OCI-LY1 (cell line): ENCODE data around the gene TGFB2.

Experiments
- H2AFZ ChIP-seq: fragments of 200-600 bp; sonication (generic), shearing (Covaris generic); 2 replicates; pipeline ENCODE4 v1.6.0; 2014; ENCODE audit warnings: antibody characterized with exemption, mild to moderate bottlenecking, low read length
- H3F3A ChIP-seq: fragments of 200-600 bp; sonication (generic), shearing (Covaris generic); 2 replicates; pipeline ENCODE4 v1.6.0; 2014; ENCODE audit warnings: mild to moderate bottlenecking, antibody characterized with exemption, low read length, moderate library complexity; ENCODE audit not compliant: insufficient read depth
- H3K27ac ChIP-seq: fragments of 200-600 bp; sonication (generic); 2 replicates; pipeline ENCODE4 v1.5.1; 2014; ENCODE audit warnings: low read length, mixed run types, mild to moderate bottlenecking, low read depth; ENCODE audit not compliant: poor library complexity, severe bottlenecking
- H3K27me3 ChIP-seq: fragments of 200-600 bp; sonication (generic); 2 replicates; pipeline ENCODE4 v1.6.0; 2014; ENCODE audit warnings: antibody characterized with exemption, mild to moderate bottlenecking, low read length, moderate library complexity; ENCODE audit not compliant: insufficient read depth
- H3K36me3 ChIP-seq: fragments of 200-600 bp; sonication (generic); 2 replicates; pipeline ENCODE4 v1.6.1; 2014; ENCODE audit warnings: mild to moderate bottlenecking, antibody characterized with exemption, low read length, moderate library complexity, mixed read lengths; ENCODE audit not compliant: insufficient read depth
- H3K4me1 ChIP-seq: fragments of 200-600 bp; sonication (generic); 2 replicates; pipeline ENCODE4 v1.5.1; 2014; ENCODE audit warnings: mild to moderate bottlenecking, low read length, moderate library complexity; ENCODE audit not compliant: insufficient read depth, severe bottlenecking
- H3K4me2 ChIP-seq: fragments of 200-600 bp; sonication (generic), shearing (Covaris generic); 2 replicates; pipeline ENCODE4 v1.6.1; 2014; ENCODE audit warnings: low read length
- H3K4me3 ChIP-seq: fragments of 200-600 bp; sonication (generic); 2 replicates; pipeline ENCODE4 v1.5.1; 2014; ENCODE audit warnings: low read length, low read depth, mild to moderate bottlenecking, mixed read lengths; ENCODE audit not compliant: poor library complexity, severe bottlenecking
- H3K79me2 ChIP-seq: fragments of 200-600 bp; shearing (Covaris generic); 2 replicates; pipeline ENCODE4 v1.6.1; 2016; ENCODE audit warnings: mixed run types, low read length, mixed read lengths; ENCODE audit not compliant: insufficient read depth
- H3K9ac ChIP-seq: fragments of 200-600 bp; sonication (generic), shearing (Covaris generic); 2 replicates; pipeline ENCODE4 v1.6.1; 2014; ENCODE audit warnings: mild to moderate bottlenecking, low read length, mixed read lengths
- H3K9me2 ChIP-seq: fragments of 200-600 bp; sonication (generic), shearing (Covaris generic); 2 replicates; pipeline ENCODE4 v1.6.1; 2014; ENCODE audit warnings: low read depth, mild to moderate bottlenecking, low read length, mixed read lengths
- H3K9me3 ChIP-seq: fragments of 200-600 bp; shearing (Covaris generic); 2 replicates; pipeline ENCODE4 v1.6.1; 2014; ENCODE audit warnings: low read length, mixed read lengths
- H4K20me1 ChIP-seq: fragments of 200-600 bp; sonication (generic), shearing (Covaris generic); 2 replicates; pipeline ENCODE4 v1.6.0; 2016; ENCODE audit warnings: mild to moderate bottlenecking, low read length; ENCODE audit not compliant: insufficient read depth
- EZH2 ChIP-seq: fragments of 200-600 bp; sonication (generic), shearing (Covaris generic); IDR thresholded peaks from 2 replicates; pipeline ENCODE4 v1.8.0; 2017; ENCODE audit warnings: borderline replicate concordance, mixed run types, mild to moderate bottlenecking, antibody characterized with exemption, low read length, moderate library complexity, mixed read lengths
- TF ChIP-seq, protein P1 (sequence below): fragments of 200-600 bp; sonication (generic), shearing (Covaris generic); IDR thresholded peaks from 2 replicates; pipeline ENCODE4 v1.5.1; 2017; ENCODE audit warnings: mild to moderate bottlenecking, antibody characterized with exemption, low read length, moderate library complexity, mixed read lengths

Gene TGFB2

DNA sequence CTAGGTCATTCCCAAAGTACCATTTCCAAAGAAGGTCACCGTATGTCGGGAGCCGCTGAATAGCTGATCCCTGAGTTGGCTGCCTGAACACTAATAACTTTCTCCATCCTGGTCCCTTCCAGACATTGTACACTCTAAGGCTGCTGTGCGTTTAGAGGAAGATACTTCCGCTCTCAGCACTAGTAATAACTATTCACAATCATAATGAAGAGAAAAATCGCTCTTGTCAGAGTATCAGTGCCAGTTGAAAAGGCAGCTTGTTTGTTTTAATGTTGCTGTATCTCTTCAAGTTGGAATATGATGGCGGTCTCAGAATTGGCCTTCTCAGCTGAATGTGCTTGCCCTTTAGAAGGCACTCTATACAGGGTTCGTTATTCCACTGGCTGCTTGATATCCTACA lies 43.5 kb downstream of the TGFB2 start:
- no peak overlapping the region for H3K9ac ChIP-seq
- no peaks in the 10 kb centered on the region for H3K9me3 ChIP-seq
- H4K20me1 ChIP-seq = no peaks in the 10 kb centered on the region
- no peaks in the 10 kb centered on the region for H3F3A ChIP-seq
- no peak overlapping the region for H3K27ac ChIP-seq
- H3K4me3 ChIP-seq = no peak overlapping the region
- TF ChIP-seq EZH2 = no peak
- H3K79me2 ChIP-seq = no peaks in the 10 kb centered on the region
- H3K27me3 ChIP-seq = no peaks in the 10 kb centered on the region
- no peaks in the 10 kb centered on the region for H3K4me1 ChIP-seq
- no peak overlapping the region for H3K4me2 ChIP-seq
- H3K36me3 ChIP-seq = no peaks in the 10 kb centered on the region
- H2AFZ ChIP-seq = no peak overlapping the region
- no peaks in the 10 kb centered on the region for H3K9me2 ChIP-seq

DNA sequence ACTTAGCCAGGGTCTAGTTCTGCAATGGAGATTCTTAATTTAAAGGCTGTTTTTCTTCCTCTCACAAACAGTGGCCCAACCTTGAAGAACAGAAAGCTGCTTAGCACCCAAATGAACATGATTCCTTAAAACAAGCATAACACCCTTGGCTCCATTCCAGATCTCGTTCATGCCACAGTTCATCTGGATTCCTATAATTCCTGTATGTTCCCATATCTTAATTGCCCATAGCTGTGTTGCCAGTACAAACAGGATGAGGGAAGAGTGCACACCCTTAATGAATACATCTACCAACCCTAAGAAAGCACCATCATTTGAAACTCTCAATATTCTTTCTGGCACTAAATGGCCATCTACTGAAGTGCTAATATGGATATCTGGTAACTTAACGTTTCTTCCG lies 45.5 kb downstream of the TGFB2 start:
- no peaks in the 10 kb centered on the region for H3K9me2 ChIP-seq
- no peaks in the 10 kb centered on the region for H3K79me2 ChIP-seq
- H3K4me3 ChIP-seq = no peak overlapping the region
- H3K9ac ChIP-seq = no peak overlapping the region
- H3K4me1 ChIP-seq = no peaks in the 10 kb centered on the region
- H3K36me3 ChIP-seq = no peaks in the 10 kb centered on the region
- no peak overlapping the region for H3K27ac ChIP-seq
- no peak overlapping the region for H3K4me2 ChIP-seq
- no peaks in the 10 kb centered on the region for H3K9me3 ChIP-seq
- no peaks in the 10 kb centered on the region for H3K27me3 ChIP-seq
- no peak overlapping the region for H2AFZ ChIP-seq
- no peaks in the 10 kb centered on the region for H3F3A ChIP-seq
- TF ChIP-seq, protein P1, sequence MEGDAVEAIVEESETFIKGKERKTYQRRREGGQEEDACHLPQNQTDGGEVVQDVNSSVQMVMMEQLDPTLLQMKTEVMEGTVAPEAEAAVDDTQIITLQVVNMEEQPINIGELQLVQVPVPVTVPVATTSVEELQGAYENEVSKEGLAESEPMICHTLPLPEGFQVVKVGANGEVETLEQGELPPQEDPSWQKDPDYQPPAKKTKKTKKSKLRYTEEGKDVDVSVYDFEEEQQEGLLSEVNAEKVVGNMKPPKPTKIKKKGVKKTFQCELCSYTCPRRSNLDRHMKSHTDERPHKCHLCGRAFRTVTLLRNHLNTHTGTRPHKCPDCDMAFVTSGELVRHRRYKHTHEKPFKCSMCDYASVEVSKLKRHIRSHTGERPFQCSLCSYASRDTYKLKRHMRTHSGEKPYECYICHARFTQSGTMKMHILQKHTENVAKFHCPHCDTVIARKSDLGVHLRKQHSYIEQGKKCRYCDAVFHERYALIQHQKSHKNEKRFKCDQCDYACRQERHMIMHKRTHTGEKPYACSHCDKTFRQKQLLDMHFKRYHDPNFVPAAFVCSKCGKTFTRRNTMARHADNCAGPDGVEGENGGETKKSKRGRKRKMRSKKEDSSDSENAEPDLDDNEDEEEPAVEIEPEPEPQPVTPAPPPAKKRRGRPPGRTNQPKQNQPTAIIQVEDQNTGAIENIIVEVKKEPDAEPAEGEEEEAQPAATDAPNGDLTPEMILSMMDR = no peak
- TF ChIP-seq EZH2 = no peak
- H4K20me1 ChIP-seq = no peaks in the 10 kb centered on the region

DNA sequence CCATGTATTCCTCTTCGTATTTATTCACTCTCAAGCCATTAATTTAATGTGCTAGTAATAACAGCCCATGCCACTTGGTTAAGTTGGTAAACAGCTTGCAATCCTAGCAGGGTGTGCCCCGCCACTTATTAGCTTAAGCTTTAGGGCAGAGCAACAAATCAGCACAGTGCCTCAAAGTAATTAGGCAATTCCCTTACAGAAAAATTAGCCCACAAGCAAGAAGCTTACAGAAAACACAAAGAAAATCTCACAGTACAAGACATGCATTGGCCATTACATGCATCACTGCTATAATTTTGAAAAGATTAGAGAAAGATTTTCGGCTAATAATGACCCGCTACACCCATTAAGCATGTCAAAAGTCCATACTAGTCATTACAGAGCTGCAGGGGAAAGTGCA lies 47.6 kb downstream of the TGFB2 start:
- H3K79me2 ChIP-seq = no peaks in the 10 kb centered on the region
- H3K9ac ChIP-seq = no peak overlapping the region
- TF ChIP-seq, protein P1 = no peak
- no peak for TF ChIP-seq EZH2
- no peak overlapping the region for H3K4me2 ChIP-seq
- H3K27me3 ChIP-seq = no peaks in the 10 kb centered on the region
- H3K4me3 ChIP-seq = no peak overlapping the region
- no peak overlapping the region for H3K27ac ChIP-seq
- no peaks in the 10 kb centered on the region for H4K20me1 ChIP-seq
- H3F3A ChIP-seq = no peaks in the 10 kb centered on the region
- H3K36me3 ChIP-seq = no peaks in the 10 kb centered on the region
- no peak overlapping the region for H2AFZ ChIP-seq
- no peaks in the 10 kb centered on the region for H3K4me1 ChIP-seq
- no peaks in the 10 kb centered on the region for H3K9me3 ChIP-seq
- no peaks in the 10 kb centered on the region for H3K9me2 ChIP-seq

- Histone ChIP-seq H3K4me2 (no peak overlapping the region), H3K27me3 (no peaks in the 10 kb centered on the region; the same call in 1 of the 2 replicates), H3K27ac (no peak overlapping the region), H3F3A (no peaks in the 10 kb centered on the region), H4K20me1 (no peaks in the 10 kb centered on the region), H3K9me2 (no peaks in the 10 kb centered on the region), H3K4me3 (no peak overlapping the region), H3K9ac (no peak overlapping the region), H2AFZ (no peak overlapping the region), H3K79me2 (no peaks in the 10 kb centered on the region), H3K4me1 (no peaks in the 10 kb centered on the region), H3K9me3 (no peaks in the 10 kb centered on the region), H3K36me3 (no peaks in the 10 kb centered on the region)
- no peak for TF ChIP-seq EZH2
- TF ChIP-seq, protein P1 = no peak
These were observed 49.3 kb downstream of the TGFB2 start for GRCh38 chr1:218394416-218394815.
